CD4-positive, alpha-beta T cell (primary cell): ENCODE data around the gene ATP2B2. TPM values are rescaled to one million over a fixed set of nuclear protein-coding genes. Genes with fewer than 3 reads are reported as not detected.

Experiments used
- ATAC-seq: fragments of 200-7000 bp; cut with Tn5 transposase; one replicate; pipeline ENCODE4 v1.10.0; 2022; ENCODE audit warnings: mild to moderate bottlenecking; ENCODE audit not compliant: poor library complexity
- CTCF ChIA-PET: fragments of 350-600 bp; sonication (Branson Sonifier 250); formaldehyde crosslinking; loops from one replicate; lab custom pipeline; 2021; ENCODE audit warnings: antibody characterized with exemption, inconsistent platforms; lab: Charles Lee
- POLR2A ChIA-PET: fragments of 350-600 bp; sonication (Branson Sonifier 250); formaldehyde crosslinking; loops from one replicate; lab custom pipeline; 2021; ENCODE audit warnings: antibody characterized with exemption, inconsistent platforms; lab: Charles Lee
- DNase-seq, 14 experiments: peaks; one replicate each; pipeline ENCODE4 v3.0.0-alpha.2; 2013 to 2020; ENCODE audit warnings: mixed read lengths in 2 of 14
- H3K27ac ChIP-seq, 2 donors: one replicate each; pipeline versions ENCODE4 v1.5.1 to v1.7.0; 2013; ENCODE audit warnings: low read length in 2 of 2, low read depth in 1 of 2, mild to moderate bottlenecking in 1 of 2
- H3K27me3 ChIP-seq, 2 experiments: 1 replicate in 1 of 2; 2 replicates in 1 of 2; pipeline versions ENCODE4 v1.6.1 to v1.7.0; 2013; ENCODE audit warnings: low read length in 2 of 2, control low read depth in 1 of 2, mild to moderate bottlenecking in 1 of 2, moderate library complexity in 1 of 2; ENCODE audit not compliant: insufficient read depth in 2 of 2, control insufficient read depth in 1 of 2
- H3K36me3 ChIP-seq: one replicate; pipeline ENCODE4 v1.6.1; 2013; ENCODE audit warnings: low read length, control low read depth; ENCODE audit not compliant: insufficient read depth
- H3K4me1 ChIP-seq: one replicate; pipeline ENCODE4 v1.6.1; 2013; ENCODE audit warnings: low read length, control low read depth; ENCODE audit not compliant: insufficient read depth
- H3K4me3 ChIP-seq: one replicate; pipeline ENCODE4 v1.5.1; 2013; ENCODE audit warnings: mild to moderate bottlenecking, low read length, moderate library complexity
- H3K9me3 ChIP-seq, 2 experiments: 1 replicate in 1 of 2; 2 replicates in 1 of 2; pipeline versions ENCODE4 v1.6.1 to v1.7.0; 2013; ENCODE audit warnings: low read length in 2 of 2, mild to moderate bottlenecking in 2 of 2, control low read depth in 1 of 2, moderate library complexity in 1 of 2; ENCODE audit not compliant: control insufficient read depth in 1 of 2, insufficient read depth in 1 of 2
- H3K27ac Mint-ChIP-seq: one replicate; pipeline ENCODE4 v1.8.0; 2020; ENCODE audit warnings: mixed read lengths
- H3K27me3 Mint-ChIP-seq: one replicate; pipeline ENCODE4 v1.8.0; 2021; ENCODE audit warnings: mixed read lengths
- H3K36me3 Mint-ChIP-seq: one replicate; pipeline ENCODE4 v1.8.0; 2021; ENCODE audit warnings: low read depth, mixed read lengths
- H3K4me1 Mint-ChIP-seq: one replicate; pipeline ENCODE4 v1.8.0; 2021; ENCODE audit warnings: low read depth, mixed read lengths
- H3K4me3 Mint-ChIP-seq: one replicate; pipeline ENCODE4 v1.8.0; 2020; ENCODE audit warnings: mild to moderate bottlenecking, mixed read lengths
- H3K9me3 Mint-ChIP-seq: one replicate; pipeline ENCODE4 v1.8.0; 2020; ENCODE audit warnings: mixed read lengths
- CTCF ChIP-seq: fragments of 200-600 bp; IDR thresholded peaks from one replicate; pipeline ENCODE4 v1.8.0; 2022; ENCODE audit warnings: antibody characterized with exemption, mild to moderate bottlenecking
- intact Hi-C, 2 experiments: fragments of 100-400 bp; cut with DNase I in 1 of 2; cut with micrococcal nuclease in 1 of 2; formaldehyde crosslinking; loops; one replicate each; pipeline versions ENCODE4 v1.15.1 to v1.9.0; 2023 to 2025; cut with DNase I, micrococcal nuclease
- total RNA-seq, 174 experiments: library from RNA in 2 of 174; stranded (reverse) in 2 of 174; gene quantifications; one replicate each; pipeline ENCODE4 v1.2.3 and lab custom pipeline; 2021 to 2026

The ATP2B2 gene
- total RNA-seq, 2 experiments from 2014 or later, result not detected

GRCh38 chr3:10337323-10338163 lies 167.8 kb downstream of the ATP2B2 start:
- H3K27me3 Mint-ChIP-seq, result no peaks in the 10 kb centered on the region
- no peak overlapping the region for H3K27ac Mint-ChIP-seq
- H3K27me3 ChIP-seq, result no peaks in the 10 kb centered on the region
- no peak overlapping the region for H3K4me3 Mint-ChIP-seq
- H3K4me1 Mint-ChIP-seq, result no peaks in the 10 kb centered on the region
- no peak overlapping the region for H3K4me3 ChIP-seq
- TF ChIP-seq CTCF, result no peak
- CTCF ChIA-PET, result no interaction called here
- no peak for DNase-seq
- peaks cover 6% of the 10 kb centered on the region for H3K4me1 ChIP-seq
- intact Hi-C loops, result no loop called here
- no peak overlapping the region for H3K27ac ChIP-seq
- no peaks in the 10 kb centered on the region for H3K36me3 ChIP-seq
- no peaks in the 10 kb centered on the region for H3K9me3 Mint-ChIP-seq
- no peak for ATAC-seq
- POLR2A ChIA-PET, result no interaction called here
- H3K9me3 ChIP-seq, result no peaks in the 10 kb centered on the region
- H3K36me3 Mint-ChIP-seq, result no peaks in the 10 kb centered on the region

- Mint-ChIP-seq H3K27ac (no peak overlapping the region), H3K9me3 (no peaks in the 10 kb centered on the region), H3K4me3 (no peak overlapping the region), H3K4me1 (no peaks in the 10 kb centered on the region), H3K36me3 (no peaks in the 10 kb centered on the region), H3K27me3 (no peaks in the 10 kb centered on the region)
- TF ChIP-seq CTCF, result no peak
- Histone ChIP-seq H3K36me3 (no peaks in the 10 kb centered on the region), H3K27me3 (no peaks in the 10 kb centered on the region), H3K27ac (no peak overlapping the region), H3K4me3 (no peak overlapping the region), H3K9me3 (no peaks in the 10 kb centered on the region), H3K4me1 (peaks cover 6% of the 10 kb centered on the region)
- intact Hi-C loops, result no loop called here
- ATAC-seq (no peak), DNase-seq (no peak)
- POLR2A ChIA-PET, result no interaction called here
- CTCF ChIA-PET, result no interaction called here
Observed at GRCh38 chr3:10336761-10337160, 168.6 kb downstream of the ATP2B2 start.

- Histone ChIP-seq H3K4me3 (no peak overlapping the region), H3K36me3 (no peaks in the 10 kb centered on the region), H3K4me1 (peaks cover 6% of the 10 kb centered on the region), H3K9me3 (no peaks in the 10 kb centered on the region), H3K27me3 (no peaks in the 10 kb centered on the region), H3K27ac (no peak overlapping the region)
- H3K9me3 Mint-ChIP-seq, result no peaks in the 10 kb centered on the region
- no peaks in the 10 kb centered on the region for H3K4me1 Mint-ChIP-seq
- no peaks in the 10 kb centered on the region for H3K36me3 Mint-ChIP-seq
- no peak for TF ChIP-seq CTCF
- ATAC-seq (no peak), DNase-seq (no peak)
- intact Hi-C loops, result no loop called here
- no peak overlapping the region for H3K27ac Mint-ChIP-seq
- H3K27me3 Mint-ChIP-seq, result no peaks in the 10 kb centered on the region
- ChIA-PET CTCF (no interaction called here), POLR2A (no interaction called here)
- no peak overlapping the region for H3K4me3 Mint-ChIP-seq
Observed at GRCh38 chr3:10335871-10336622, 169.3 kb downstream of the ATP2B2 start.
